Smooth muscle cell (in vitro differentiated cells): ENCODE results near the gene CDKN1C. TPM values are rescaled to one million over a fixed set of nuclear protein-coding genes. Genes with fewer than 3 reads are reported as not detected.

Source experiments
- DNase-seq: peaks from one replicate; lab custom pipeline; 2025; ENCODE audit not compliant: unreplicated experiment; lab: John Stamatoyannopoulos, UW
- H2AFZ ChIP-seq: fragments of 200-600 bp; sonication (generic); 2 replicates; pipeline ENCODE4 v1.6.0; 2016; ENCODE audit warnings: antibody characterized with exemption, low read depth, mild to moderate bottlenecking
- H3F3A ChIP-seq: fragments of 200-600 bp; sonication (generic); 2 replicates; pipeline ENCODE4 v1.6.0; 2017; ENCODE audit warnings: antibody characterized with exemption, low read depth
- H3K27ac ChIP-seq: fragments of 200-600 bp; sonication (generic); 2 replicates; pipeline ENCODE4 v1.5.1; 2016; ENCODE audit warnings: low read depth, mild to moderate bottlenecking
- H3K27me3 ChIP-seq: fragments of 200-600 bp; sonication (generic); 2 replicates; pipeline ENCODE4 v1.6.1; 2016; ENCODE audit warnings: low read depth, mild to moderate bottlenecking
- H3K36me3 ChIP-seq: fragments of 200-600 bp; sonication (generic); 2 replicates; pipeline ENCODE4 v1.5.1; 2016; ENCODE audit warnings: low read depth
- H3K4me1 ChIP-seq: fragments of 200-600 bp; sonication (generic); 2 replicates; pipeline ENCODE4 v1.5.1; 2016; ENCODE audit warnings: low read depth
- H3K4me2 ChIP-seq: fragments of 200-600 bp; sonication (generic); 2 replicates; pipeline ENCODE4 v1.6.0; 2016; ENCODE audit warnings: mild to moderate bottlenecking
- H3K4me3 ChIP-seq: fragments of 200-600 bp; sonication (generic); 2 replicates; pipeline ENCODE4 v1.5.1; 2016; ENCODE audit warnings: mild to moderate bottlenecking
- H3K79me2 ChIP-seq: fragments of 200-600 bp; sonication (generic); 2 replicates; pipeline ENCODE4 v1.6.0; 2016; ENCODE audit warnings: low read depth, mild to moderate bottlenecking
- H3K9ac ChIP-seq: fragments of 200-600 bp; sonication (generic); 2 replicates; pipeline ENCODE4 v1.6.0; 2016; ENCODE audit warnings: low read depth
- H3K9me3 ChIP-seq: fragments of 200-600 bp; sonication (generic); replicated peaks from 2 replicates; pipeline ENCODE4 v1.5.1; 2016; ENCODE audit warnings: low read depth
- H4K20me1 ChIP-seq: fragments of 200-600 bp; sonication (generic); 2 replicates; pipeline ENCODE4 v1.6.0; 2016; ENCODE audit warnings: low read depth
- WGBS: methylation state at CpG from one replicate; pipeline ENCODE4 v1.1.7; 2016; ENCODE audit warnings: low lambda C conversion rate; 5-methylcytosine and 5-hydroxymethylcytosine counted together
- polyA plus RNA-seq: library from polyadenylated mRNA; unstranded; fragments of >200 nt; fragmentation: Nextera tagmentation; extraction: Ambion mirVana; gene quantifications from 2 replicates; pipeline ENCODE4 v1.2.1, GENCODE V29; 2016
- total RNA-seq: library from RNA; depleted of rRNA; stranded (reverse); fragments of >200 nt; gene quantifications from 2 replicates; pipeline ENCODE4 v1.2.3, GENCODE V29; 2014
- TF ChIP-seq, protein P1 (sequence below): fragments of 200-600 bp; sonication (generic); IDR thresholded peaks from 2 replicates; pipeline ENCODE4 v1.5.1; 2017; ENCODE audit warnings: borderline replicate concordance, mild to moderate bottlenecking, antibody characterized with exemption; ENCODE audit not compliant: insufficient read depth, poor library complexity, severe bottlenecking

CDKN1C gene
- total and polyA plus RNA-seq, 2 experiments from 2014 or later = 171 to 392 TPM

DNA sequence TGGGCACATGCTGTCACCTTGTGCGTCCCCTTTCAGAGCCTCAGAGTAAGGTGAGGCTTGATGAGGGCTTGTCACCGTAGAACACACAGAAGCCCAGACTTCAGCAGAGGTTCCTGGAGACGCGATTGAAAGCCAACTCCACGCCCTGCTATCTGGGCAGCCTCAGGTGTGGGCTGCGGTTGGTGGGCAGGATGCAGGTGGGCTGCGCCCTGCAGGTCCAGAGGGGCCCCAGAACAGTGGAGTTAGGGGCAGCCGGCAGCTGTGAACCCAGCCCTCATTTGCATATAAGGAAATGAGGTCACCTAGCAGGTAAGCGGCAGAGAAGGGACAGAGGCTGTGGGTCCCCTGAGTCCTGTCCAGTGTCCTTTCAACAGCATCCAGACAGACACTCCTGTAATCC is 28.2 kb upstream of the CDKN1C start:
- Histone ChIP-seq H3K4me3 (no peak overlapping the region), H3K27ac (no peak overlapping the region), H3K36me3 (no peaks in the 10 kb centered on the region), H3K27me3 (no peaks in the 10 kb centered on the region), H3K79me2 (no peaks in the 10 kb centered on the region), H3K4me1 (peaks cover 13% of the 10 kb centered on the region), H3K4me2 (no peak overlapping the region), H2AFZ (no peak overlapping the region), H3K9ac (no peak overlapping the region), H4K20me1 (no peaks in the 10 kb centered on the region), H3K9me3 (no peaks in the 10 kb centered on the region), H3F3A (no peaks in the 10 kb centered on the region)
- 90% methylated on average over 9 of the region's 9 CpGs for WGBS
- TF ChIP-seq, protein P1, sequence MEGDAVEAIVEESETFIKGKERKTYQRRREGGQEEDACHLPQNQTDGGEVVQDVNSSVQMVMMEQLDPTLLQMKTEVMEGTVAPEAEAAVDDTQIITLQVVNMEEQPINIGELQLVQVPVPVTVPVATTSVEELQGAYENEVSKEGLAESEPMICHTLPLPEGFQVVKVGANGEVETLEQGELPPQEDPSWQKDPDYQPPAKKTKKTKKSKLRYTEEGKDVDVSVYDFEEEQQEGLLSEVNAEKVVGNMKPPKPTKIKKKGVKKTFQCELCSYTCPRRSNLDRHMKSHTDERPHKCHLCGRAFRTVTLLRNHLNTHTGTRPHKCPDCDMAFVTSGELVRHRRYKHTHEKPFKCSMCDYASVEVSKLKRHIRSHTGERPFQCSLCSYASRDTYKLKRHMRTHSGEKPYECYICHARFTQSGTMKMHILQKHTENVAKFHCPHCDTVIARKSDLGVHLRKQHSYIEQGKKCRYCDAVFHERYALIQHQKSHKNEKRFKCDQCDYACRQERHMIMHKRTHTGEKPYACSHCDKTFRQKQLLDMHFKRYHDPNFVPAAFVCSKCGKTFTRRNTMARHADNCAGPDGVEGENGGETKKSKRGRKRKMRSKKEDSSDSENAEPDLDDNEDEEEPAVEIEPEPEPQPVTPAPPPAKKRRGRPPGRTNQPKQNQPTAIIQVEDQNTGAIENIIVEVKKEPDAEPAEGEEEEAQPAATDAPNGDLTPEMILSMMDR = no peak
- DNase-seq = no peak

DNA sequence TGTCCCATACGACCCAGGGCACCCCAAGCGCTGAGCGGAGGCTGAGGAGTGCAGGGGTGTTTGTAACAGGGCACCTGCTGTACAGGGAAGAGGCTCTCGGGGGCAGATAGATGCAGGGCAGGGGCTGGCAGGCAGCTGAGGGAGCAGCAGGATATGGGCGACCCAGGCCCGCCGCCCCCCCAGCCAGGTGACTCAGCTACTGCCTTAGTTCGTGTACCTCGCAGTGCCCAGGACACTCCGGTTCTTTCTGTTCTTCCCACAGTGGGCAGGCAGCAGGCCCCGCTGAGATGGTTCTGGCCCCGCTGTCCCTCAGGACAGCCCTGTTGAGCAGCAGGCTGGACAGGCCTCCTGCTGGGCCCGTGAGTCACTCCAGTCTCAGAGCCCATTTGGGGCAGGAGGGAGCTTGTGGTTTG is 27.4 kb upstream of the CDKN1C start:
- Histone ChIP-seq H3K4me1 (peaks cover 13% of the 10 kb centered on the region), H4K20me1 (no peaks in the 10 kb centered on the region), H3K9ac (peak overlapping the region; percentile 31), H3K27me3 (no peaks in the 10 kb centered on the region), H3F3A (no peaks in the 10 kb centered on the region), H2AFZ (no peak overlapping the region), H3K9me3 (no peaks in the 10 kb centered on the region), H3K4me3 (no peak overlapping the region), H3K4me2 (peak overlapping the region; percentile 84), H3K36me3 (no peaks in the 10 kb centered on the region), H3K79me2 (no peaks in the 10 kb centered on the region), H3K27ac (peak overlapping the region; percentile 75)
- 55% methylated on average over 13 of the region's 13 CpGs for WGBS
- TF ChIP-seq, protein P1 = no peak
- no peak for DNase-seq

DNA sequence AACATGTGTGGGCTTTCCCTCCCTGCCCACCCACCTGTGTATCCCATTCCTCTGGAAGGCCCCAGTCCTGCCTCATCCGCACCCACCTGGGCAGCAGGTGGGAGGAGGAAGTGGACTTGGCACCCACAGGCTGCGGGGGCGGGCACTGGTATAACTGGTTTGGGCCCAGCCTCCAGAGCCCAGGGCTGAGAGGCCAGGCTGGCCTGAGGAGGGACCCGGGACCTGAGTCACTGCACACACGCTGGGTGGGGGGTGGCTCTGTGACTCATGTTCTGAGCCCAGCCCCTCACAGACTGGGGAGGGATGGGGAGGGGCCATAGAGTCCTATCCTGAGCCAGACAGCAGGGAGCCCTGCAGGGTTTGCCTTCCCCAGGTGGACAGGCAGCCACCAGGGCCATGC is 26.9 kb upstream of the CDKN1C start:
- Histone ChIP-seq H3K79me2 (no peaks in the 10 kb centered on the region), H3F3A (no peaks in the 10 kb centered on the region), H3K27me3 (no peaks in the 10 kb centered on the region), H3K4me1 (peaks cover 13% of the 10 kb centered on the region), H2AFZ (no peak overlapping the region), H3K9me3 (no peaks in the 10 kb centered on the region), H3K36me3 (no peaks in the 10 kb centered on the region), H3K4me3 (no peak overlapping the region), H3K27ac (peak overlapping the region; percentile 75), H3K9ac (peak overlapping the region; percentile 31), H3K4me2 (peak overlapping the region; percentile 84), H4K20me1 (no peaks in the 10 kb centered on the region)
- TF ChIP-seq, protein P1 = no peak
- WGBS = 44% methylated on average over 4 of the region's 5 CpGs
- peak; percentile 47 for DNase-seq

DNA sequence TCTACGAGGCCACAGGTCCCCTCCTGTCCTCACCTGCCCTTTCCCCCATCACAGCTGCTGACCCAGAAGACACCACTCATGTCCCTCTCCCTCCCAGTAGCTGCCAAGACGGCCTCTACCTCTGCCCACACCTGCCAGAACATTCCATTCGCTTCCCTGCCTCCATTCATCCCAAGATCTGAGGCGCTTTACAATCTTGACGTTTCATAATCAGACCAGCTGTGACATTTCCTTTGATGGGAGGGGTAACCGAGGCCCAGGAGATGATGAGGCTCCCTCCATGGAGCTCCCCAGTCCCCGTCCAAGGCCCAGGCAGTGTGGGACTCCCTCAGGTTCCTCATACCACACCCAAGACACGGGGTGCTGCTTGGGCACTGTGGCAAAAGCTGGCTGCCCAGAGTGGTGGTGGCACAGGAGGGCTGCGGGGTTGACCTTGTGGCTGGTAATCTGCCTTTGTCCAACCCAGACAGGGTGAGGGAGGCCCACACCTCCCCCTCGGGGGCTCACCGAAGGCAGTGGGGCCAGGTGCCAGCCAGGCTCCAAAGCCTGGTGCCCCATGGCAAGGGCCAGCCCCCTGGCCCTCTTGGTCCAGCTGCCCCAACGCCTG is 26.3 kb upstream of the CDKN1C start:
- no peak for DNase-seq
- WGBS = 81% methylated on average over 12 of the region's 12 CpGs
- Histone ChIP-seq H3K4me2 (peak overlapping the region; percentile 84), H3F3A (no peaks in the 10 kb centered on the region), H3K4me3 (no peak overlapping the region), H3K79me2 (no peaks in the 10 kb centered on the region), H3K27ac (peak overlapping the region; percentile 44), H3K9ac (no peak overlapping the region), H3K36me3 (no peaks in the 10 kb centered on the region), H4K20me1 (no peaks in the 10 kb centered on the region), H3K9me3 (no peaks in the 10 kb centered on the region), H3K4me1 (peaks cover 13% of the 10 kb centered on the region), H2AFZ (no peak overlapping the region), H3K27me3 (no peaks in the 10 kb centered on the region)
- TF ChIP-seq, protein P1 = no peak
